Activated effector memory CD4-positive, alpha-beta T cell treated with anti-CD3 and anti-CD28 coated beads, Interleukin-2, amount 50 U/mL, for 16 hours (primary cell): ENCODE results near the gene IL23R.

Experiments
- DNase-seq: peaks from one replicate; pipeline ENCODE4 v3.0.0-alpha.2; 2020

IL23R gene

GRCh38 chr1:67242016-67242415, 75.8 kb downstream of the IL23R start:
- DNase-seq = no peak

- no peak for DNase-seq
These were observed 83.9 kb downstream of the IL23R start for GRCh38 chr1:67250051-67250653.

- no peak for DNase-seq
These were observed 90.3 kb downstream of the IL23R start for GRCh38 chr1:67256291-67257172.

- DNase-seq = no peak
These were observed 90.9 kb downstream of the IL23R start for GRCh38 chr1:67257173-67257535.

GRCh38 chr1:67261680-67262079, 95.4 kb downstream of the IL23R start:
- DNase-seq = peak; percentile 66

GRCh38 chr1:67262735-67263134, 96.5 kb downstream of the IL23R start:
- DNase-seq = no peak

GRCh38 chr1:67264152-67264551, 97.9 kb downstream of the IL23R start:
- DNase-seq = no peak

- DNase-seq = no peak
These were observed 98.6 kb downstream of the IL23R start for GRCh38 chr1:67264899-67265298.

GRCh38 chr1:67269061-67269460, 102.8 kb downstream of the IL23R start:
- DNase-seq = no peak

- DNase-seq = no peak
These were observed 104.3 kb downstream of the IL23R start for GRCh38 chr1:67270541-67270940.

- DNase-seq = no peak
These were observed 107.3 kb downstream of the IL23R start for GRCh38 chr1:67273591-67273990.

GRCh38 chr1:67274623-67275325, 108.5 kb downstream of the IL23R start:
- no peak for DNase-seq

GRCh38 chr1:67280696-67281095, 114.4 kb downstream of the IL23R start:
- DNase-seq = no peak

- no peak for DNase-seq
These were observed 115.0 kb downstream of the IL23R start for GRCh38 chr1:67281244-67281643.

GRCh38 chr1:67285780-67286488, 119.7 kb downstream of the IL23R start:
- no peak for DNase-seq

GRCh38 chr1:67290236-67290635, 124.0 kb downstream of the IL23R start:
- no peak for DNase-seq

GRCh38 chr1:67294836-67295617, 128.8 kb downstream of the IL23R start:
- no peak for DNase-seq

GRCh38 chr1:67298762-67299161, 132.5 kb downstream of the IL23R start:
- DNase-seq = no peak

GRCh38 chr1:67299296-67299695, 133.0 kb downstream of the IL23R start:
- DNase-seq = no peak

- DNase-seq = no peak
These were observed 134.3 kb downstream of the IL23R start for GRCh38 chr1:67300561-67300960.

- no peak for DNase-seq
These were observed 137.8 kb downstream of the IL23R start for GRCh38 chr1:67304023-67304422.

GRCh38 chr1:67306547-67306946, 140.3 kb downstream of the IL23R start:
- no peak for DNase-seq
